ENCODE measurements around the gene TRIM74.
"Not testable (repeated sequence)": the region's sequence is repeated elsewhere in the genome, so short reads cannot be mapped to it uniquely, and the experiment has no call there.

The TRIM74 gene
- 0.97 to 1.2 reads per million in 2 donors for total RNA-seq

DNA sequence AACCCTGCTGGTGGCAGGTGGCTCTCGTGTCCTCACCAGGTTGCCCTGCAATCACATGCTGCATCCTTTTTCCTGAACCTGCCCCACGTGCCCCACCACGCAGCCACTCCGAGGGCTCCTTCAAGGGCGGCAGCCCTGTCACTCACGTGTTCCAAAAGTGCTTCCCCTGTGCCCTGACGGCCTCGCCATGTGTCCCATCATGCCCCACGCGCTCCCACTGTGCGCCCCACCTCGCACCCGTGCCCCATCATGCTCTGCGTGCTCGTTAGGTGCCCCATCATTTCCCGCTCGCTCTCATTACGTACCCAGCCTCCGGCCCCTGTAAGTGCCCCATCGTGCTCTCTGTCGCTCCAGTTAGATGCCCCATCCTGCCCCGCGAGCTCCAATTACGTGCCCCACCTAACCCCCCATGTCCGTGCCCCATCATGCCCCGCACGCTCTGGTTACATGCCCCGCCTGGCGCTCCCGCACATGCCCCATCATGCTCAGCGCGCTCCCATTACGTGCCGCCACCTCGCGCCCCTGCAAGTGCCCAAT is at the start of gene TRIM74:
TSS of gene TRIM74 (minus strand) at position 487 of the 537 bp plus-strand sequence. CDS start 3,309 bp downstream, outside the sequence.
- DNase-seq = not testable (repeated sequence)

DNA sequence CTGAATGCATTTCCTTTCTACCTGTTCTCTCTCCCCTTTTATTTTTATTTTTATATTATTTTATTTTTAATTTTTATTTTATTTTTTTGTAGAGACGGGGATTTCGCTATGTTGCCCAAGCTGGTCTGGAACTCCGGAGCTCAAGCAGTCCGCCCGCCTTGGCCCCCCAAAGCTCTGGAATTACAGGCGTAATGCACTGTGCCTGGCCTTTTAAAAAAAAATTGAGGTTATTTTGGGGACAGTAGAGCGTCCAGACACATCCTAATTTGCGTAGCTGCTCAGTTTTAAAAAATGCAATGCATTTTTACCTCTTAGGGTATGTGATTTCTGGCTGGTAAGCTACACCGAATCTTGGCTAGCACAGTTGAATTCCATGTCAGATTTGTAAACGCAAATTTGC is 37.2 kb upstream of the TRIM74 start:
- DNase-seq = not testable (repeated sequence)

DNA sequence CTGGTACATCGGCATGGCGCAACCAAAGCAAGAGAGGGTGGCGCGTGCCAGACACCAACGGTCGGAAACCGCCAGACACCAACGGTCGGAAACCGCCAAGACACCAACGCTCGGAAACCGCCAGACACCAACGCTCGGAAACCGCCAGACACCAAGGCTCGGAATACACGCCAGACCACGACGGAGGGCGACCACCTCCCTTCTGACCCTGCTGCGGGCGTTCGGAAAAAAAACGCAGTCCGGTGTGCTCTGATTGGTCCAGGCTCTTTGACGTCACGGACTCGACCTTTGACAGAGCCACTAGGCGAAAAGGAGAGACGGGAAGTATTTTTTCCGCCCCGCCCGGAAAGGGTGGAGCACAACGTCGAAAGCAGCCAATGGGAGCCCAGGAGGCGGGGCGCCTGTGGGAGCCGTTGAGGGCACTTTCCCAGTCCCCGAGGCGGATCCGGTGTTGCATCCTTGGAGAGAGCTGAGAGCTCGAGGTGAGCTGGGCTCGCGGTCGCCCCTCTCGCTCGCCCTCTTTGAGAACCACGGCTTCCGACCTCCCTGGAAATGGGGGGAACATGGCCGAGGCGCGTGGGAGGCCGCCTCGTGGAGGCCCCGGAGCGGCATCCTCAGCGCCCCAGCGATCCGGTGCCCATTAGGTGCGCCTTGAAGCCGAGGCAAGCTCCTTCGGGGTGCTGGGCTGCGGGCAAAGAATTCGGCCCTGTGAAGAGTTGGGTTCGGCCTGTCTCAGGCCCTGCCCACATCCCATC is 36.6 kb upstream of the TRIM74 start:
- DNase-seq = not testable (repeated sequence)

DNA sequence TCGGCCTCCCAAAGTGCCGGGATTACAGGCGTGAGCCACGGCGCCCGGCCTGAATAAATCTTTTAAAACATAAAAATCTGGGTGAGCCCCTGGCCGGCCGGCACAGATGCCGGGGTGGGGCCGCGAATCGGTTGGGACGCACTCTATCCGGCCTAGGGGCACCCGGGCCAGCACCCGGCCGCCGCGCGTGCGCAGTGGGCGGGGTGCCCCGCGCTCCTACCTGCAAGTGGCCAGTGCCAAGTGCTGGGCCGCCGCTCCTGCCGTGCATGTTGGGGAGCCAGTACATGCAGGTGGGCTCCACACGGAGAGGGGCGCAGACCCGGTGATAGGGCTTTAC is 36.1 kb upstream of the TRIM74 start:
- DNase-seq = not testable (repeated sequence)

DNA sequence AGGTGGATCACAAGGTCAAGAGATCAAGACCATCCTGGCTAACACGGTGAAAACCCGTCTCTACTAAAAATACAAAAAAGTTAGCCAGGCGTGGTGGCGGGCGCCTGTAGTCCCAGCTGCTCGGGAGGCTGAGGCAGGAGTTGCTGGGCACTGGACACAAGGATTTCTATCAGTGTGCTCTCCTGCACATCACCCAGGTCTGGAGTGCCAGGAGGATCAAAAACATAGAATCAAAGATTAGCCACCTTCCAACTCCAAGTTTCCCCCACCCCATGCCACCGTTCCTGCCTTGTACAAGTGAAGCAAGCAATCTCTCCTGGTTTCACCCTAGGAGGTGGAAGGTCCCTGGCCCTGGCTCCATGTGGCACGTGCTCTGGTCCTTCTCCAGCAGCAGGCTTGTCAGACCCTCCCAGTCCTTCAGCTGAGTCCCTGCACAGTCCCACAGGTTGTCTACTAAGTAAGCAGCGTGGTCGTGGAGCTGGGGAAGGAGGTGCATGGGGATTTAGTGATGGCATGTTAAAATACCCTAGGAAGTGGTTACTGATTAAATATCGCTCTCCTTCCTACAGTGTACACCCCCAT is 28.7 kb upstream of the TRIM74 start:
- not testable (repeated sequence) for DNase-seq

DNA sequence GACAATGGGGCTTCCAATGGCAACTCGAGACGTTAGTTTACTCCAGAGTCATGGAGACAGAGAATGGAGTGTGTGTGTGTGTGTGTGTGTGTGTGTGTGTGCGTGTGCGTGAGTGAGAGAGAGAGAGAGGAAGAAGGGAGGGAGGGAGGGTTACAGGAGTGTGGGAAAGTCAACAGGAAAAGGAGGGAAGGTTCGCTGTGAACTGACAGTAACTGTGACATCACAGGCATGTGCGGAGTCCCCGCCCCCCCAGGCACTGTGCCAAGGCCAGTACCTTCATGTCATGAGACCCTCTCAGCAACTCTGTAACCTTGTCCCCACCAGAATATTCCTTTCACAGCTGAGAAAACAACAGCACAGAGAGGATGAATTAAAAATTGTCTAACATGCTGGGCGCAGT is 28.2 kb upstream of the TRIM74 start:
- not testable (repeated sequence) for DNase-seq

DNA sequence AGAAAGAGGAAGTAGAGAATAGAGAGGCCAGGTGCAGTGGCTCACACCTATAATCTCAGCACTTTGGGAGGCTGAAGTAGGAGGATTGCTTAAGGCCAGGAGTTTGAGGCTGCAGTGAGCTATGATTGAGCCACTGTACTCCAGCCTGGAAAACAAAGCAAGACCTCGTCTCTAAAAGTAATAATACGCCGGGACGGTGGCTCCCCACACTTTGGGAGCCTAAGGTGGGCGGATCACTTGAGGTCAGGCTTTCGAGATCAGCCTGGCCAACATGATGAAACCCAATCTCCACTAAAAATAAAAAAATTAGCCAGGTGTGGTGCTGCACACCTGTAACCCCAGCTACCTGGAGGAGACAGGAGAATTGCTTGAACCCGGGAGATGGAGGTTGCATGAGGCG is 26.2 kb upstream of the TRIM74 start:
- not testable (repeated sequence) for DNase-seq

DNA sequence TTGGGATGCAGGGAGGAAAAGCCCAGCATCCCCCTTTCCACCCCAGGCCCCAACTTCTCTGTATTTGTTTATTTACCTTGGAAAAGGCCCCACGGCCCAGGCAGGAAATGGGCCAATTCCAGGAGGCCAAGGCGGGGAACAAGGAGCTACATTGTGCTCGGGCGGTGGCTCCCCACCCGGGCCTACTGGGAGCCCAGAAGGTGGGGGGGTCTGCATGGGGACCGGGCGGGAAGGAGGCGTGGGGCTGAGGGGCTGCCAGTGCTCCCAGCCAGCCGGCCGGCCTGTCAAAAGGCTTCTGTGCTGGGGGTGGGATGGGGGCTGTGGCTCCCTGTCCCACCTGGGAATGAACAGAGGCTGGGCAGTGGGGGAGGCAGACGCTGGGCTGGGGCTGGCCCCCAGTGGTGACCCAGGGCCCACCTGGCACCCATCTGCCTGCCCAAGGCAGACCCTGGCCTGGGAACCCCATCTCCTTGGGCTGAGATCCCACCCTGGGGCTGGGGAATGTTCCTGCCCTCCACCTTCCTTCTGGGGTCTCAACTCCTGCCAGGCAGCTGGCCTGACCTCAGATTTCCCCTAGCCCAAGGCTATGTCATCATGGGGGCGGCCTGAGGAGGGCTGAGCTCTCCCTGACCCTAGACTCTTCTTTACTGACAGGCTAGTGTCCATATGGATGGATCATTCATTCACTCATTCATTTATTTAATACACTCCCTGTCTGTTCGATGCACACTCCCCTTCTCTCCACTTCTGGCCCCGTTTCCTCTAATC is 21.1 kb upstream of the TRIM74 start:
- DNase-seq = not testable (repeated sequence)

DNA sequence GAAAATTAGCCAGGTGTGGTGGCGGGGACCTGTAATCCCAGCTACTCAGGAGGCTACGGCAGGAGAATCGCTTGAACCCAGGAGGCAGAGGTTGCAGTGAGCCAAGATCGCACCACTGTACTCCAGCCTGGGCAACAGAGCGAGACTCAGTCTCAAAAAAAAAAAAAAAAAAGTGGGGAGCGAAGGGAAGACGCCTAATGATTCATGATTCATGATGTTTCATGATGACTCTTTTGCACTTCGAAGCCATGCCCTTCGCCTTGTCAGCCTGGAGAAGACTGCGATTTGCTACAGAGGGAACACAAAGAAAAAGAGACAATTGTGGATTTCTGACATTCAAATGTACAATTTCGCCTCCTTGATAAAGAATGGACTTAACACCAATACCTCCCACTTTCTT is 12.8 kb upstream of the TRIM74 start:
- not testable (repeated sequence) for DNase-seq

DNA sequence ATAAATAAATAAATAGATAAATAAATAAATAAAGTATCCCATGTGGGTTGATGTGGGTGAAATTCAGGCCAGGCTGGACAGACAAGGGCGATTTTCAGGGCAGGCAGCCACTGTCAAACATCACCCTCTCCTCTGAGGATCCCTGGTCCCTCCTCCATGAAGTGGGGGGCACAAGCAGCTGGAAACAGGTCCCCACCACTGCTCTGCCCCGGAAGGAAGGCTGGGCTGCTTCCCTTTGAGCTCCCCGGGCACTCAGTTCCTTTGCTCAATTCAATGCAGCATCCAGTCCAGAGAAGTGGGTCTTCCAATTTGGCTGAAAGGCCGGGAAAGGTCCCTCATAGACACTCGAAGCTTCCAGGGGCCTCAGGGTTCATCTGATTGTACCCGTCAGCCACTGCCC is 11.1 kb upstream of the TRIM74 start:
- not testable (repeated sequence) for DNase-seq

DNA sequence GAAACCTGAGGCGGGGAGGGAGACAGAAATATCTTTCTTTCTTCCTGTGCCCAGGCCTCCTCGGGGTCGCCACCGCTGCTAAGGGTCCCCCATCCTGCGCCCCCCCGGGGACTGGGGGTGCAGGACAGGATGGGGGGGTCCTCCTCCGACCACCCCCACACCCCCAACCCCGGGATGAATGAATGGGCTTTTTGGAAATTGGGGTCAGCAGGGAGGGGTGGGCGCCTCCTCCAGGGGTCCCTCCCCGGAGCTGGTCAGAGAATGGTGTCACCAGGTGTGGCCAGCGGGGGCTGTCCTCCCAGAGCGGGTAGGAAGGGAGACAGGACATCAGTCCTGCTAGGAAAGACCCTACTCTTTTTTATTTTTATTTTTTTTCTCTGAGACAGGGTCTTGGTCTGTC is 7.2 kb upstream of the TRIM74 start:
- not testable (repeated sequence) for DNase-seq

DNA sequence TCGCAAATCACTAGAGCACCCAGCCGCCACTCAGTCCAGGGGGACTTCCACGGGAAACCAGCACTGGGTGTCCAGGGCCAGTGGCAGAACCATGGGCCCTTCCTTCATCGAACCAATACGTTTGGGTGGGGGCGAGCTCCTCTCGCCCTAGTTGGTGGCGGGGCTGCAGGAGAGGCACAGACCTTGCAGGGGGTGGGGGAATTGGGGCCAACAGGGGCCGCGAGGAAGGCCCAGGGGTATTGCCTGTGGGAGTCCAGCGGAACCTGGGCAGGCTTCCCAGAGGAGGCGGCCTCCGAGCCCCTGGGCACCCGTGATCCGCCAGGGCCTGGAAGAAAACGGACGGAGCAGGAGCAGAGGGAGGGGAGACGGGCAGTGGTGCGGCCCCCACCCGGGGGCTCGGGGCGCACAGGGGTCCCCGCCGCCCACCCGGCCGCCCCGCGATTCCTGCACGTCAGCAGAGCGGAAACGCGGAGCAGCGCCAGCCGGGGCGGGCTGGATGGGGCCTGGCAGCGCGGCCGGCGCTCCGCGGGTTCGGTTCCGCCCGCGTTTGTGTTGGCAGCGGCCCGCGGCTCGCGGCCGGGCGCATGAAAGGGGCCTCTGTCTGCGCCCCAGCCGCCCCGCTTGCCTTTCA is 6.5 kb upstream of the TRIM74 start:
- DNase-seq = not testable (repeated sequence)

DNA sequence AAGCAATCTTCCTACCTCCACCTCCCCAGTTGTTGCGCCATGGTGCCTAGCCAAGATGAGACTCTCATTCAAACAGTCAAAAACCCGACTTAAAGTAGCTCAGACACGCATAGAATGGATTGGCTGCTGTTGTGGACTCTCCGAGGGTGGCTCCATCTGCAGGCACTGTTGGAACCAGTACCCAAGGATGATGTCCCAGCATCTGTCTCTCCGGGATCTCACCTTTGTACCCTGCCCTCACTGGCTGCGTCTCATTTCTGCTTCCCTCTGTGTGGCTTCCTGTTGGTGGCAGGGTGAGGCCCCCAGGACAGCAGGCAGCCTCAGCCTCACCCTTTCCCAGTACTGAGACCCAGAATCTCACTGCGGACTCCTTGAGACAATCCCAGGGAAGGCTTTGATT is 5.5 kb upstream of the TRIM74 start:
- DNase-seq = not testable (repeated sequence)

DNA sequence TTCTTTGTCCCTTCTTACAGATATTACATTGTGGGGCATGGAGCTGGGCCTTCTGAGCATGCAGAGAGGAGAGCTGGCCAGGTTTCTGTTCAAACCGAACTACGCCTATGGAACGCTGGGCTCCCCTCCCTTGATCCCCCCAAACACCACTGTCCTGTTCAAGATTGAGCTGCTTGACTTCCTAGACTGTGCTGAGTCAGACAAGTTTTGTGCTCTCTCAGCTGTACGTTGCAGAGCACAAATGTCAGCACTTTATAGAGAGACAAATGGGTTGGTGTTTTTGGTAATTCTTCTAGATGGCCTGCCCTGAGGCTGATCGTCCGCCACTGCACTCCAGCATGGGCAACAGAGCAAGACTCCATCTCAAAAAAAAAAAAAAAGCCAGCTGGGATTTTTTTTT is 2.2 kb upstream of the TRIM74 start:
- not testable (repeated sequence) for DNase-seq

DNA sequence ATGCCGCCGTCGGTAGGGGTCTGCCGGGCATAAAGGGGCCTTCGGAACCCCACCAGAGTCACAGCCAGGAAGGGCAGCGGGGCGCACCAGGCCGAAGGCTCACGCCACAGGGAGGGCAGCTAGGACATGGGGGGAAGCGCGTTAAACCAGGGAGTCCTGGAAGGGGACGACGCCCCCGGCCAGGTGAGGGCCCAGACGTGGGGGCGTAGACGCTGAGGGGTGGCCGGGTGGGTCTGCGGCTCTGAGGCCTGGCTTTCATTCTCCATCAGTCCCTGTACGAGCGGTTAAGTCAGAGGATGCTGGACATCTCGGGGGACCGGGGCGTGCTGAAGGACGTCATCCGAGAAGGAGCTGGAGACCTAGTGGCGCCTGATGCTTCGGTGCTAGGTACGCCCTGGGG is 422 bp upstream of the TRIM74 start:
- DNase-seq = not testable (repeated sequence)

DNA sequence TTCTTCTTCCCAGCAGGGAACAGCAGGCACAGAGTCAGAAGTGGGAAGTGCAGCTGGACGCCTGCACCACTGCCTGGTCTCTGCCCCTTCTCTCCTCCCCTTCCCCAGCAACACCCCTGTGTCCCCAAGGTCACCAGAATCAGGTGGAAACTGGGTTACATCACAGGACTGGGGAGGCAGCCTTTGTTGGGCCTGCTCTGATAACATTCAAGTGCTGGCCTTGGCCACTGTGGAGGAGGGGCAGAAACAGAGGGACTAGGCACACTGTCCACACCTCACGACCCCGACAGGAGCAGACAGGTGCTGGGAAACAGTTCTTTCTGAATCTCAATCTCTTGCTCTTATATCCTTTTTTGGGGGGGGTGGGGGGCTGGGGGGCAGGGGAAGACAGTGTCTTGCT is 2.4 kb downstream of the TRIM74 start:
- not testable (repeated sequence) for DNase-seq

DNA sequence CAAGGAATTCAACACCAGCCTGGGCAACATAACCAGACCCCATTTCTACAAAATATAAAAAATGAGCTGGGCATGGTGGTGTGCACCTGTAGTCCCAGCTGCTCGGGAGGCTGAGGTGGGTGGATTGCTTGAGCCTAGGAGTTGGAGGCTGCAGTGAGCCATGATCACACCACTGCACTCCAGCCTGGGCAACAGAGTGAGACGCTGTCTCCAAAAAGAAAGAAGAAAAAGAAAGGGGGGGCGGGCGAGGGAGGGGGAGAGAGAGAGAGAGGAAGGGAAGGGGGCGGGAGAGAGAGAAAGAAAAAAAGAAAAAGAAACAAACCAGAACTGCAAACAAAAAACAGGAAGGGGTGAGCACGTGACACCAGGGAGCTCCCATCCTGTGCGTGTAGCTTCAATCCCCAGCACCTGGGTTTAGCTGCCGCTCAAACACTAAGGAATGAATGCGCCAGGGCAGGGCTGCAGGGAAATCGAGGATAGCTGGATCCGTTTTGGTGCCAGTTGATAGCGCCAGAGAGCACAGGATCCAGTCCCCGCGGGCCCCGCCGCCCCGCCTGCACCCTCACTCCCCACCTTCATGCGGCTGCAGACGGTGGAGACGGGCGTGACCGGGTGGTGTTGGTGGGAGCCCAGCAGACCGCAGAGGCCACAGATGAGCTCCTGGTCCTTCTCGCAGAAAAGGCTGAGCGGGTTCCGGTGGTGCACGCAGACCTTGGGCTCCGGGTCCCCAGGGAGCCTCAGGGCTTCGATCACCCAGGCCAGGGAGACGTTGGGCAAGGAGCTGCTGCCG is 3.9 kb downstream of the TRIM74 start:
- DNase-seq = not testable (repeated sequence)

DNA sequence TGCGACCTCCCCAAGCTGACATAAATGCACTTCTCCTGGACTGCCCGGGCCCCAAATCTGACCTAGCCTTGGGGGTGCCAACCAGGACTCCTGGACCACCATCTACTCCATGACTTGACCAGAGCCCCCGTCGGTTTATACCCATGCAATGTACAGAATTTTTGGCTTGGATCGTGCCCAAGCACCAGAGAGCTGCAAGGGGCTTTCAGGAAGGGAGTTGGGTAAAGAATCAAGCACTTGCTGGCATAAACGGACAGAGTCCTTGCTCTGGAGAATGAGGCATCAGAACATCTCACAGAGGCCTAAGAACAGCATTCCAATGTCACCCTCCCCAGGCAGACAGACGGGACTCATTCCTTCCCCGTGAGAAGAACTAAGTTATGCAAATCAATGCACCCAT is 6.2 kb downstream of the TRIM74 start:
- DNase-seq = not testable (repeated sequence)

DNA sequence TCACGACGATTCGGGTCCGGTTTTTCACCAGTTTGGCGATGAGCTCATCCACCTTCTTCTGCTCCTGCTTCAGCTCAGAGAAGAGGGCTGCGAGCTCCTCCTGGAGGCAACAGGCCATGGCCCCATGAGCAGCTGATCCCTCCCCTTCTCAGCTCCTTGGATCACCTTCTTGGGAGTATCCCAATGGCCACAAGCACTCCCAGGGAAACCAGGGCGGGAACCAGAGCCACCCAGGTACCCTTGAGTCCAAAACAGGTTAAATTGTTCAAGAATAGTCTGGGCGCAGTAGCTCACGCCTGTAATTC is 8.0 kb downstream of the TRIM74 start:
- DNase-seq = not testable (repeated sequence)

DNA sequence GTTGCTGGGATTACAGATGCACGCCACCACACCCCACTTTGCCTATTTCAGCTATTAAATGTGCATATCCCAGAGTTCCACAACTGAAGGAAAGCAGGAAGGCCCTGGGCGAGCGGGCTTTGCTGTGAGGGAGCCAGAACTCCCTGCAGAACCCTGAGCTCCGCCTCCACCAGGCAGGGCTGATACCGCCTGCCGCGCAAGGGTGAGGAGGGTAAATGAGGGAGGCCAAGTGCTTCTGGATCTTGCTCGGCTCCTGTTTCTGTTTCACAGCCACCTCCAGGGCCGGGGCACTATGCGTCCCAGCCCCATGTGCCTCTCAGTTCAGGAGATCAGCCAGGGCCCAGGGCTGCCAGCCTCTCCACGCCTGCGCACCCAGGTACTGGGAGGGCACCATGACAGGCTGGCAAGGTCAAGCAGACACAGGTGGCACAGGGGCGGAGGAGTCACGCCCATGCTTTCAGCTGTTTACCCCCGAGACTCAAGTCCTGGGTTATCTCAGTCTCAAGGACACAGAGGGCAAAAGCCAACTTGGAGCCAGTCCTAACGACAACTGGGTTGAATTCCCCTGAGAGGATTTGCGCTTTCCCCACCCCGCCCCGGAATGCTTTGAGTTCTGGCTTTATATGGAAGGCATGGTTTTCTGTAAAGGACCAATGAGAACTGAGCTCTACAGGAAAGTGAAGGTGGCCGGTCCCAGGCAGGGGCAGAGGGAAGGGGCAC is 8.5 kb downstream of the TRIM74 start:
- DNase-seq = not testable (repeated sequence)

DNA sequence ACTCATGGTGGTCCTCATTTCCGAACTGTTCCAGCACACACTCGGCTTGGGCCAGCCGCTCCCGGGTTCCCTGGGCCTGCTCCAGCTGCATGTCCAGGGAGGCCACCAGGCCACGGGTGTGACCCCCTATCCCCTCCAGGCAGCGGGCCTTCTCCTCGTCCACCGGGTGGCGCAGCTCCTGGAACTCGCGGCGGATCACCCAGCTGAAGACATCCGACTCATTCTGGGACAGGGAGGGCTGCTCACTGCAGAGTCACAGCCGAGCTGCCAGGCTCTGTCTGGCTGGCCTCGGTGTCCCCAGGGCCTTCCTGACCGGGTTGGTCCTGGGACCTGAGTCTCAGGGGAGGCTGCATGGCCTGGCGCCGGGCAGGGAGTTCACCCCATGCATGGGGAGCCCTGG is 9.2 kb downstream of the TRIM74 start:
- DNase-seq = not testable (repeated sequence)
